H1 (cell line): Measurements from ENCODE around the gene ZCCHC10. TPM values are rescaled to one million over a fixed set of nuclear protein-coding genes. Genes with fewer than 3 reads are reported as not detected.

Experiments
- EZH2 ChIP-seq: fragments of 200-600 bp; sonication (generic); IDR thresholded peaks from 2 replicates; pipeline ENCODE4 v1.7.1; 2012; ENCODE audit warnings: low read depth, mild to moderate bottlenecking, moderate library complexity, low read length, inconsistent platforms; ENCODE audit not compliant: severe bottlenecking
- NRF1 ChIP-seq: IDR thresholded peaks from 2 replicates; pipeline ENCODE4 v1.6.1; 2011; ENCODE audit warnings: mild to moderate bottlenecking, low read depth, low read length, improper control_type of control experiment
- RAD21 ChIP-seq, 2 experiments: IDR thresholded peaks in 1 of 2; conservative IDR thresholded peaks in 1 of 2; 2 replicates each; pipeline ENCODE4 v1.6.1; 2011; ENCODE audit warnings: low read depth in 2 of 2, low read length in 2 of 2, improper control_type of control experiment in 1 of 2, inconsistent platforms in 1 of 2, mild to moderate bottlenecking in 1 of 2, moderate library complexity in 1 of 2
- RBBP5 ChIP-seq: IDR thresholded peaks from 2 replicates; pipeline ENCODE4 v1.7.1; 2012; ENCODE audit warnings: low read depth, mild to moderate bottlenecking, inconsistent platforms, low read length, moderate library complexity, borderline replicate concordance
- RNF2 ChIP-seq: fragments of 200-900, 300-1000 bp; sonication (generic); IDR thresholded peaks from 2 replicates; pipeline ENCODE4 v1.7.1; 2016; ENCODE audit warnings: borderline replicate concordance, low read depth, mild to moderate bottlenecking, antibody characterized with exemption, low read length; ENCODE audit not compliant: poor library complexity, severe bottlenecking; ENCODE audit errors: missing control alignments
- polyA plus RNA-seq, 7 experiments: library from polyadenylated mRNA; depleted of rRNA in 3 of 7; stranded (reverse) in 5 of 7; unstranded in 2 of 7; fragments of >200 nt in 5 of 7; fragments of 200-250 nt in 2 of 7; gene quantifications; 1 replicate in 5 of 7; 2 replicates in 1 of 7; 4 replicates in 1 of 7; pipeline versions ENCODE4 v1.2.1 to v1.2.3, GENCODE V29; 2011 to 2013; ENCODE audit warnings: missing spikeins in 2 of 7, mixed read lengths in 2 of 7
- total RNA-seq: library from RNA; stranded (reverse); fragmentation: NEBNext Ultra II Directional; extraction: Animal tissue kit (Norgen Biotek cat#: 25700); gene quantifications from 2 replicates; pipeline ENCODE4 v1.2.1, GENCODE V29; 2021

The ZCCHC10 gene
- total and polyA plus RNA-seq, 2 of the 8 experiments (the other 6 are each of a cell fraction or from before 2014, with no cell fraction given): 22.4 to 32.9 TPM

DNA sequence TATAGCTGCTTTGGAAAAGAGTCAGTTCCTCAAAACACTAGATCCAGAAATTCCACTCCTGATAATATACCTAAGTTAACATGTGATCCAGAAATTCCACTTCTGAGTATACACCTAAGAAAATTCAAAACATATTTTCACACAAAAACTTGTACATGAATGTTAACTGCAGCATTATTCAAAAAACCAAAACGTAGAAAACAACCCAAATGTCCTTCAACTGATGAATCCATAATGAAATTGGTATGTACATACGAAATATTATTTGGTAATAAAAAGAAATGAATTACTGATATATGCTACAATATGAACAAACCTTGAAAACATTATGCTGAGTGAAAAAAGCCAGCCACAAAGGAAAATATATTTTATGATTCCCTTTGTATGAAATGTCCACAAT is 46.4 kb downstream of the ZCCHC10 start (continued):
- TF ChIP-seq RNF2 (no peak), RAD21 (IDR thresholded peaks at IDR 0.05 in 1 of 2, conservative IDR thresholded peaks at IDR 0.05 in 1 of 2; ENCODE audit: low read depth in 2 of 2, low read length in 2 of 2) (no peak), EZH2 (no peak), NRF1 (no peak), RBBP5 (no peak)
